OCI-LY1 (cell line): ENCODE data around the gene BMERB1.
"Not testable (repeated sequence)": the region's sequence is repeated elsewhere in the genome, so short reads cannot be mapped to it uniquely, and the experiment has no call there.

Experiments used
- H2AFZ ChIP-seq: fragments of 200-600 bp; sonication (generic), shearing (Covaris generic); 2 replicates; pipeline ENCODE4 v1.6.0; 2014; ENCODE audit warnings: antibody characterized with exemption, mild to moderate bottlenecking, low read length
- H3F3A ChIP-seq: fragments of 200-600 bp; sonication (generic), shearing (Covaris generic); 2 replicates; pipeline ENCODE4 v1.6.0; 2014; ENCODE audit warnings: mild to moderate bottlenecking, antibody characterized with exemption, low read length, moderate library complexity; ENCODE audit not compliant: insufficient read depth
- H3K27ac ChIP-seq: fragments of 200-600 bp; sonication (generic); 2 replicates; pipeline ENCODE4 v1.5.1; 2014; ENCODE audit warnings: low read length, mixed run types, mild to moderate bottlenecking, low read depth; ENCODE audit not compliant: poor library complexity, severe bottlenecking
- H3K27me3 ChIP-seq: fragments of 200-600 bp; sonication (generic); 2 replicates; pipeline ENCODE4 v1.6.0; 2014; ENCODE audit warnings: antibody characterized with exemption, mild to moderate bottlenecking, low read length, moderate library complexity; ENCODE audit not compliant: insufficient read depth
- H3K36me3 ChIP-seq: fragments of 200-600 bp; sonication (generic); 2 replicates; pipeline ENCODE4 v1.6.1; 2014; ENCODE audit warnings: mild to moderate bottlenecking, antibody characterized with exemption, low read length, moderate library complexity, mixed read lengths; ENCODE audit not compliant: insufficient read depth
- H3K4me1 ChIP-seq: fragments of 200-600 bp; sonication (generic); 2 replicates; pipeline ENCODE4 v1.5.1; 2014; ENCODE audit warnings: mild to moderate bottlenecking, low read length, moderate library complexity; ENCODE audit not compliant: insufficient read depth, severe bottlenecking
- H3K4me2 ChIP-seq: fragments of 200-600 bp; sonication (generic), shearing (Covaris generic); 2 replicates; pipeline ENCODE4 v1.6.1; 2014; ENCODE audit warnings: low read length
- H3K4me3 ChIP-seq: fragments of 200-600 bp; sonication (generic); 2 replicates; pipeline ENCODE4 v1.5.1; 2014; ENCODE audit warnings: low read length, low read depth, mild to moderate bottlenecking, mixed read lengths; ENCODE audit not compliant: poor library complexity, severe bottlenecking
- H3K79me2 ChIP-seq: fragments of 200-600 bp; shearing (Covaris generic); 2 replicates; pipeline ENCODE4 v1.6.1; 2016; ENCODE audit warnings: mixed run types, low read length, mixed read lengths; ENCODE audit not compliant: insufficient read depth
- H3K9ac ChIP-seq: fragments of 200-600 bp; sonication (generic), shearing (Covaris generic); 2 replicates; pipeline ENCODE4 v1.6.1; 2014; ENCODE audit warnings: mild to moderate bottlenecking, low read length, mixed read lengths
- H3K9me2 ChIP-seq: fragments of 200-600 bp; sonication (generic), shearing (Covaris generic); 2 replicates; pipeline ENCODE4 v1.6.1; 2014; ENCODE audit warnings: low read depth, mild to moderate bottlenecking, low read length, mixed read lengths
- H3K9me3 ChIP-seq: fragments of 200-600 bp; shearing (Covaris generic); 2 replicates; pipeline ENCODE4 v1.6.1; 2014; ENCODE audit warnings: low read length, mixed read lengths
- H4K20me1 ChIP-seq: fragments of 200-600 bp; sonication (generic), shearing (Covaris generic); 2 replicates; pipeline ENCODE4 v1.6.0; 2016; ENCODE audit warnings: mild to moderate bottlenecking, low read length; ENCODE audit not compliant: insufficient read depth
- CTCF ChIP-seq: fragments of 200-600 bp; sonication (generic), shearing (Covaris generic); IDR thresholded peaks from 2 replicates; pipeline ENCODE4 v1.5.1; 2017; ENCODE audit warnings: mild to moderate bottlenecking, antibody characterized with exemption, low read length, moderate library complexity, mixed read lengths
- EZH2 ChIP-seq: fragments of 200-600 bp; sonication (generic), shearing (Covaris generic); IDR thresholded peaks from 2 replicates; pipeline ENCODE4 v1.8.0; 2017; ENCODE audit warnings: borderline replicate concordance, mixed run types, mild to moderate bottlenecking, antibody characterized with exemption, low read length, moderate library complexity, mixed read lengths

The BMERB1 gene

GRCh38 chr16:15452246-15452855 is 18.0 kb downstream of the BMERB1 start:
- Histone ChIP-seq H3K79me2 (no peaks in the 10 kb centered on the region), H3K9ac (no peak overlapping the region), H3K9me2 (no peaks in the 10 kb centered on the region), H2AFZ (no peak overlapping the region), H3K4me2 (no peak overlapping the region), H4K20me1 (no peaks in the 10 kb centered on the region), H3K9me3 (no peaks in the 10 kb centered on the region), H3K4me3 (no peak overlapping the region), H3K27me3 (no peaks in the 10 kb centered on the region; the same call in 1 of the 2 replicates), H3K27ac (no peak overlapping the region), H3F3A (no peaks in the 10 kb centered on the region), H3K36me3 (no peaks in the 10 kb centered on the region), H3K4me1 (no peaks in the 10 kb centered on the region)
- TF ChIP-seq CTCF = no peak
- TF ChIP-seq EZH2 = no peak

- H3F3A ChIP-seq, H4K20me1 ChIP-seq, H3K4me3 ChIP-seq, H3K79me2 ChIP-seq, H3K9me3 ChIP-seq, H3K9ac ChIP-seq, H3K9me2 ChIP-seq, H2AFZ ChIP-seq, H3K36me3 ChIP-seq, H3K4me1 ChIP-seq, H3K27ac ChIP-seq, H3K27me3 ChIP-seq, H3K4me2 ChIP-seq: not testable (repeated sequence)
Measured at GRCh38 chr16:15453296-15453695, 18.9 kb downstream of the BMERB1 start.

- H4K20me1 ChIP-seq, H3K9me2 ChIP-seq, H3K4me1 ChIP-seq, H3K4me2 ChIP-seq, H3K27me3 ChIP-seq, H3K9ac ChIP-seq, H2AFZ ChIP-seq, H3K27ac ChIP-seq, H3K79me2 ChIP-seq, H3K9me3 ChIP-seq, H3K4me3 ChIP-seq, H3K36me3 ChIP-seq, H3F3A ChIP-seq: not testable (repeated sequence)
Measured at GRCh38 chr16:15454933-15455332, 20.5 kb downstream of the BMERB1 start.

- no peak overlapping the region for H3K4me3 ChIP-seq
- TF ChIP-seq CTCF (no peak), EZH2 (no peak)
- H3K9me2 ChIP-seq = no peaks in the 10 kb centered on the region
Measured at GRCh38 chr16:15457400-15457799, 23.0 kb downstream of the BMERB1 start.

More at GRCh38 chr16:15457400-15457799, 23.0 kb downstream of the BMERB1 start:
- Histone ChIP-seq H3K79me2 (no peaks in the 10 kb centered on the region), H3K27me3 (0 out of 2 replicates have a peak, but pooled peaks cover 5% of the 10 kb centered on the region), H2AFZ (no peak overlapping the region), H3K27ac (no peak overlapping the region), H3K4me2 (no peak overlapping the region), H3K9ac (no peak overlapping the region), H3K4me1 (no peaks in the 10 kb centered on the region), H3K9me3 (no peaks in the 10 kb centered on the region), H3F3A (no peaks in the 10 kb centered on the region), H4K20me1 (no peaks in the 10 kb centered on the region), H3K36me3 (no peaks in the 10 kb centered on the region)
